ENCODE data around the gene FANCD2.

DNA sequence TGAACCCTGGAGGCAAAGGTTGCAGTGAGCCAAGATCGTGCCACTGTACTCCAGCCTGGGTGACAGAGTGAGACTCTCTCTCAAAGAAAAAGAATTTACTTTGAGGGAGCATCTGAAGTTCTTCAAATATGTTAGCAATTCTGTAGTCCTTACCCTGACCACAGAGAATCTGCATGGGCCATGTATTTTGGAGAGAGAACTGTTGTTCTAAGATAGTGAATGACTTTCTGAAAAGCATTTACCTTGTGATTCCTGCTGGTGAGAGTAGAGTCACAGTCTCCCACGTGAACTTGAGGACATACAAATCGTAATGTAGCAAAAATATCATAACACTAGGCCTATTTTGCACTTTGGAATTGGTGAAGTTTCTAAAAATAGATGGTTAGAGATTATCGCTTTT, 93.1 kb downstream of the FANCD2 start:
- TF ChIP-seq CTCF (IDR thresholded peaks at IDR 0.05) (no peak), POLR2A (IDR thresholded peaks at IDR 0.05) (no peak)

All from heart left ventricle (tissue), 13 donors.